Measurements from ENCODE around the gene IFNA6. TPM values are rescaled to one million over a fixed set of nuclear protein-coding genes. Genes with fewer than 3 reads are reported as not detected.
A peak's percentile ranks its signal among the peaks of the same experiment; 100 is the strongest.

Gene IFNA6
- total and polyA plus RNA-seq, 10 of the 15 experiments (the other 5 are each of a cell fraction or from before 2014, with no cell fraction given) = 0.04 TPM; not detected in 9

GRCh38 chr9:21331676-21332402, 18.8 kb downstream of the IFNA6 start:
- 79% methylated on average over 5 of the region's 5 CpGs for WGBS (ENCODE audit: insufficient coverage, insufficient replicate concordance, low lambda C conversion rate, missing lambda C conversion rate)
- Histone ChIP-seq H2AFZ (ENCODE audit: control insufficient read depth, low read depth, low read length) (no peak overlapping the region), H3K79me2 (ENCODE audit: control insufficient read depth, insufficient read depth, low read length) (peaks cover 68% of the 10 kb centered on the region), H3K4me1 (ENCODE audit: control insufficient read depth, insufficient read depth, low read length) (peaks cover 3% of the 10 kb centered on the region), H4K20me1 (ENCODE audit: control insufficient read depth, insufficient read depth) (peaks cover 6% of the 10 kb centered on the region; the same call in 1 of the 2 replicates), H3K9me3 (replicated peaks; ENCODE audit: control insufficient read depth, insufficient read depth, low read length) (no peaks in the 10 kb centered on the region), H3K4me3 (peak overlapping the region; percentile 82), H3K27me3 (replicated peaks in 1 of 2; ENCODE audit: control insufficient read depth in 2 of 2, insufficient read depth in 2 of 2, low read length in 1 of 2) (no peaks in the 10 kb centered on the region), H3K4me2 (ENCODE audit: control insufficient read depth, insufficient read depth) (peak overlapping the region; percentile 95), H3K27ac (ENCODE audit: control insufficient read depth, insufficient read depth) (no peak overlapping the region), H3K36me3 (ENCODE audit: control insufficient read depth in 2 of 2, insufficient read depth in 2 of 2, low read length in 1 of 2) (peaks cover 0 to 11% of the 10 kb centered on the region in 2 experiments; a peak in 1 of 4 replicates), H3K9ac (ENCODE audit: control insufficient read depth, insufficient read depth, low read length) (no peak overlapping the region)
- CTCF ChIA-PET = interaction anchor here (0.8 to 8.3 kb wide), 12 partner anchors 12 to 123 kb away, joined by 3 to 256 read pairs (median 5); no protein-coding TSS in a partner anchor
- TF ChIP-seq RAD51 (IDR thresholded peaks at IDR 0.05) (peak; percentile 59), SKIL (IDR thresholded peaks at IDR 0.05; ENCODE audit: low read depth, poor library complexity, severe bottlenecking) (no peak)
- SMC1A ChIA-PET (ENCODE audit: uncharacterized antibody, unreplicated experiment) = interaction anchor here (0.6 to 8.3 kb wide), 12 partner anchors 8 to 134 kb away, joined by 3 to 205 read pairs (median 4); no protein-coding TSS in a partner anchor
- no TSS peak for BruUV-seq (replicated peaks)
- RAD21 ChIA-PET (ENCODE audit: unreplicated experiment) = interaction anchor here (1.7 to 5.3 kb wide), 5 partner anchors 47 to 103 kb away, joined by 3 to 44 read pairs (median 13); no protein-coding TSS in a partner anchor
- ATAC-seq (no peak), FAIRE-seq (no peak), DNase-seq (ENCODE audit: low read depth, low spot score) (no peak)
- intact Hi-C loops (cut with micrococcal nuclease; ENCODE audit: unreplicated experiment) = no loop called here
- in situ Hi-C loops (cut with MboI) = loop anchor here (5.0 kb wide), 1 partner anchor 60 kb away; no protein-coding TSS in a partner anchor
- POLR2A ChIA-PET = interaction anchor here (1.2 to 1.5 kb wide), 2 partner anchors 25 to 53 kb away, joined by 3 to 7 read pairs; partner anchors contain the start of gene IFNA2
